ENCODE results near the gene KLHL5. TPM values are rescaled to one million over a fixed set of nuclear protein-coding genes. Genes with fewer than 3 reads are reported as not detected.

Gene KLHL5
- total RNA-seq, 1 donor from 2014 or later = 34.0 TPM

DNA sequence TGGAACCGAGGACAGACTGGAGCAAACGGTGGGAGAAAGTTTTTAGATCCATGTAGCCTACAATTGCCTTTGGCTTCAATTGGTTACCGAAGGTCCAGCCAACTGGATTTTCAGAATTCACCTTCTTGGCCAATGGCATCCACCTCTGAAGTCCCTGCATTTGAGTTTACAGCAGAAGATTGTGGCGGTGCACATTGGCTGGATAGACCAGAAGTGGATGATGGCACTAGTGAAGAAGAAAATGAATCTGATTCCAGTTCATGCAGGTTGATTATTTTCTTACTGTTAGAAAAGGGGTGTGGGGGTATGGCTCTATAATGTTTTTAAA is 702 bp downstream of the KLHL5 start:
- Histone ChIP-seq H3K4me1 (no peaks in the 10 kb centered on the region), H3K27me3 (no peaks in the 10 kb centered on the region), H3K27ac (no peak overlapping the region), H3K9me3 (no peaks in the 10 kb centered on the region), H3K4me3 (no peak overlapping the region), H3K36me3 (no peaks in the 10 kb centered on the region)
- DNase-seq (no peak), ATAC-seq (no peak)
- intact Hi-C loops (cut with DNase I) = no loop called here
- TF ChIP-seq, protein P1, sequence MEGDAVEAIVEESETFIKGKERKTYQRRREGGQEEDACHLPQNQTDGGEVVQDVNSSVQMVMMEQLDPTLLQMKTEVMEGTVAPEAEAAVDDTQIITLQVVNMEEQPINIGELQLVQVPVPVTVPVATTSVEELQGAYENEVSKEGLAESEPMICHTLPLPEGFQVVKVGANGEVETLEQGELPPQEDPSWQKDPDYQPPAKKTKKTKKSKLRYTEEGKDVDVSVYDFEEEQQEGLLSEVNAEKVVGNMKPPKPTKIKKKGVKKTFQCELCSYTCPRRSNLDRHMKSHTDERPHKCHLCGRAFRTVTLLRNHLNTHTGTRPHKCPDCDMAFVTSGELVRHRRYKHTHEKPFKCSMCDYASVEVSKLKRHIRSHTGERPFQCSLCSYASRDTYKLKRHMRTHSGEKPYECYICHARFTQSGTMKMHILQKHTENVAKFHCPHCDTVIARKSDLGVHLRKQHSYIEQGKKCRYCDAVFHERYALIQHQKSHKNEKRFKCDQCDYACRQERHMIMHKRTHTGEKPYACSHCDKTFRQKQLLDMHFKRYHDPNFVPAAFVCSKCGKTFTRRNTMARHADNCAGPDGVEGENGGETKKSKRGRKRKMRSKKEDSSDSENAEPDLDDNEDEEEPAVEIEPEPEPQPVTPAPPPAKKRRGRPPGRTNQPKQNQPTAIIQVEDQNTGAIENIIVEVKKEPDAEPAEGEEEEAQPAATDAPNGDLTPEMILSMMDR (IDR thresholded peaks at IDR 0.05) = no peak

DNA sequence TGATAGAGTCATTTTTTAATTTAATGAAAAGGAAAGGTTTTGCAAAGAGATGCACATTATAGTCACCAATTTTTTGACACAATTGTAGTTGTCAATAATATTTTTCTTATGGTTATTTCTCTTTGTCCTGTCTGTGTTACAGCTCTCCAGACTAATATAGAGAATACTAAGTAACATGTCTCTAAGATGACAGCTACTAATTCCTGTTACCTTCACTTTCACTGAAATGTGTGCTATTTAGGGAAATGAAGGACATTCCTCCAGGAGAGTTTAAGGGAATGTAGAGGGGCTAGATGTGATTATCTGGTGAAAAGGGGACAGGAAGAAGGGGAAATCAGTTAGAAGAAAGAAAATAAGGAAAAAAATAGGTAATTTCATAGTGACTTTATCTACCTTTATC is 1.4 kb downstream of the KLHL5 start:
- TF ChIP-seq, protein P1 (IDR thresholded peaks at IDR 0.05) = no peak

DNA sequence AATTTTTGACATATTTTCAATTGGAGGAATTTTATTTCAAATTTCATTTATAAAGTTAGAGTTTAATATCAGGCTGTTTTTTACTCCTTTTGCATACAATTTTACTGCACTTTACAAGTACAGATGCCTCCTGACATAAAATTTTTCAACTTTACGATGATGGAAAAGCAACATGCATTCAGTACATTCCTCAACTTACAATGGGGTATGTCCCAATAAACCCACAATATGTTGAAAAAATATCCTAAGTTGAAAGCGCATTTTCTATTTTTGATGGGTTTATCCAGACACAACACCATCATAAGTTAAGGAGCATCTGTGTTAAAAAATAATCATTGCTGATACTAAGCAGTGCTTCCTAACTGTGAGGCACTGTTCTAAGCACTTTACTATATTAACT is 4.3 kb downstream of the KLHL5 start:
- H3K4me1 ChIP-seq = peaks cover 4% of the 10 kb centered on the region
- no peaks in the 10 kb centered on the region for H3K36me3 ChIP-seq
- H3K9me3 ChIP-seq = no peaks in the 10 kb centered on the region
- no peak for DNase-seq
- TF ChIP-seq, protein P1 (IDR thresholded peaks at IDR 0.05) = no peak
- no peak for ATAC-seq
- H3K27ac ChIP-seq = no peak overlapping the region
- no peak overlapping the region for H3K4me3 ChIP-seq
- intact Hi-C loops (cut with DNase I) = no loop called here
- no peaks in the 10 kb centered on the region for H3K27me3 ChIP-seq

More for the DNA sequence above, 1.4 kb downstream of the KLHL5 start:
- H3K27ac ChIP-seq = no peak overlapping the region
- no peak for DNase-seq
- intact Hi-C loops (cut with DNase I) = no loop called here
- H3K27me3 ChIP-seq = no peaks in the 10 kb centered on the region
- no peak overlapping the region for H3K4me3 ChIP-seq
- no peak for ATAC-seq
- H3K9me3 ChIP-seq = no peaks in the 10 kb centered on the region
- no peaks in the 10 kb centered on the region for H3K36me3 ChIP-seq
- no peaks in the 10 kb centered on the region for H3K4me1 ChIP-seq

DNA sequence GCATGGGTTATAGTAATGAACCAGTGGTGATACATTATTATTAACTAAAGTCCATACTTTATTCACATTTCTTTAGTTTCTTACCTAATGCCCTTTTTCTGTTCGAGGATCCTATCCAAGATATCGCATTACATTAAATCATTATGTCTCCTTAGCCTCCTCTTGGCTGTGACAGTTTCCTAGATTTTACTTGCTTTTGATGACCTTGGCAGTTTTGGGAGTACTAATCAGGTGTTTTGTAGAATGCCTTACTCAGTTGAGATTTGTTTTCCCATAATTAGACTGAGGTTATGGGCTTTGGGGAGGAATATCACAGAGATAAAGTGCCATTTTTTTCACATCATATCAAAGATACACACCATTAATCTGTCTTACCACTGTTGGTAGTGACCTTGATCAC is 5.0 kb downstream of the KLHL5 start:
- ATAC-seq = no peak
- H3K36me3 ChIP-seq = no peaks in the 10 kb centered on the region
- no peak for DNase-seq
- peaks cover 4% of the 10 kb centered on the region for H3K4me1 ChIP-seq
- intact Hi-C loops (cut with DNase I) = no loop called here
- no peak overlapping the region for H3K4me3 ChIP-seq
- no peak overlapping the region for H3K27ac ChIP-seq
- no peaks in the 10 kb centered on the region for H3K27me3 ChIP-seq
- H3K9me3 ChIP-seq = no peaks in the 10 kb centered on the region
- TF ChIP-seq, protein P1 (IDR thresholded peaks at IDR 0.05) = no peak

DNA sequence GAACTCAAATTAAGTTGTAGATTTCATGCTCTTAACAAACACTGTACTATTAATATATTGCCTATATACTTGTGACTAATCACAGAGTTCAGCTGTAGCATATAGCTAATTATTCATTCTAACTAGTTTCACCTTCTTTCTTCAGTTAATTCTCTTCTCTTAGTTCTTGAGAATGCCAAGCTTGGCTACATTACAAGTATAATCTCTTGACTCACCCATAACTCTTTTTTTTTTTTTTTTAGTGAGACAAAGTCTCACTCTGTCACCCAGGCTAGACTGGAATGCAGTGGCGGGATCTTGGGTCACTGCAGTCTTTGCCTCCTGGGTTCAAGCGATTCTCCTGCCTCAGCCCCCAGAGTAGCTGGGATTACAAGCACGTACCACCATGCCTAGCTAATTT is 5.4 kb downstream of the KLHL5 start:
- H3K27ac ChIP-seq = no peak overlapping the region
- DNase-seq (no peak), ATAC-seq (no peak)
- peaks cover 4% of the 10 kb centered on the region for H3K4me1 ChIP-seq
- H3K4me3 ChIP-seq = no peak overlapping the region
- no peaks in the 10 kb centered on the region for H3K9me3 ChIP-seq
- no peaks in the 10 kb centered on the region for H3K36me3 ChIP-seq
- H3K27me3 ChIP-seq = no peaks in the 10 kb centered on the region
- intact Hi-C loops (cut with DNase I) = no loop called here
- TF ChIP-seq, protein P1 (IDR thresholded peaks at IDR 0.05) = no peak

DNA sequence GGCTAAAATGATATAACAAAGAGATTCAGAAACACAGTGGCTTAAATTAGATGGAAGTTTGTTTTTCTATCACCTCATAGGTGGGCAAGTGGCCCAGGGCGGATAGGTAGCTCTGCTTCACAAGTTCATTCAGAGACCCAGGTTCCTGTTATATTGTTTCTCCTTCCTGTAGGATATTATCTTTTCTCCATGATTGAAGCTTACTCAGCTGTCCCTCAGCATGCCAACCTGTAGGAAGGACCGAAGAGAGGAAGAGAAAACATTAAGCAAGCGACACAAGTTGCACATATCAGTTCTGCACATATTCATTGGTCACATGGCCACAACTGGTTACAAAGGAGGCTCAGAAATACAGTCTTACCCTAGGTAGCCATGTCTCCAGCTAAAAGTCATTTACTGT is 6.9 kb downstream of the KLHL5 start:
- no peaks in the 10 kb centered on the region for H3K9me3 ChIP-seq
- H3K4me3 ChIP-seq = no peak overlapping the region
- intact Hi-C loops (cut with DNase I) = no loop called here
- peak; percentile 63 for ATAC-seq
- H3K4me1 ChIP-seq = peaks cover 4% of the 10 kb centered on the region
- no peak for DNase-seq
- TF ChIP-seq, protein P1 (IDR thresholded peaks at IDR 0.05) = no peak
- H3K27ac ChIP-seq = no peak overlapping the region
- no peaks in the 10 kb centered on the region for H3K36me3 ChIP-seq
- no peaks in the 10 kb centered on the region for H3K27me3 ChIP-seq

Measured in upper lobe of right lung (tissue), 1 donor.